Right cardiac atrium (tissue), 5 donors: Measurements from ENCODE around the gene SOBP. TPM values are rescaled to one million over a fixed set of nuclear protein-coding genes. Genes with fewer than 3 reads are reported as not detected.

ENCODE experiments used
- ATAC-seq, 2 donors: fragments of 200-7000 bp; cut with Tn5 transposase; one replicate each; pipeline versions ENCODE4 v1.8.0 to v1.9.1; 2020; ENCODE audit warnings: moderate library complexity in 2 of 2, mild to moderate bottlenecking in 1 of 2
- DNase-seq, 3 donors: peaks; one replicate each; pipeline ENCODE4 v3.0.0-alpha.2; 2020
- H3K27ac ChIP-seq: one replicate; pipeline ENCODE4 v1.5.1; 2013; ENCODE audit warnings: mild to moderate bottlenecking, low read length, control low read depth, moderate library complexity
- H3K27me3 ChIP-seq: one replicate; pipeline ENCODE4 v1.6.1; 2013; ENCODE audit not compliant: control insufficient read depth, insufficient read depth
- H3K4me1 ChIP-seq: one replicate; pipeline ENCODE4 v1.6.1; 2013; ENCODE audit warnings: low read length; ENCODE audit not compliant: control insufficient read depth, insufficient read depth
- H3K4me3 ChIP-seq: one replicate; pipeline ENCODE4 v1.5.1; 2013; ENCODE audit warnings: low read length, control low read depth
- H3K9me3 ChIP-seq: one replicate; pipeline ENCODE4 v1.6.1; 2013; ENCODE audit warnings: low read length; ENCODE audit not compliant: control insufficient read depth
- WGBS: extraction: QIAGEN DNeasy Blood & Tissue Kit; methylation state at CpG from one replicate; pipeline ENCODE4 v1.1.7; 2013; 5-methylcytosine and 5-hydroxymethylcytosine counted together
- intact Hi-C, 4 donors: fragments of 100-400 bp; cut with DNase I; formaldehyde crosslinking; loops; one replicate each; pipeline versions ENCODE4 v1.11.0 to v1.14.0; 2022 to 2023
- polyA plus RNA-seq: library from polyadenylated mRNA; stranded (reverse); fragments of 200-250 nt; gene quantifications from one replicate; pipeline ENCODE4 v1.2.3, GENCODE V29; 2013
- total RNA-seq, 4 donors: library from RNA; stranded (reverse); fragmentation: NEBNext Ultra II Directional; extraction: Animal tissue kit (Norgen Biotek cat#: 25700); gene quantifications; one replicate each; pipeline ENCODE4 v1.2.1, GENCODE V29; 2021
- donor health status: healthy with polysubstance abuse.
- donor health status: DM: no; HTN: yes; CAD: no.
- donor health status: DM: no; HTN: no; CAD: no.
- donor health status: DM: no; HTN: yes; CAD: no; lungs with severe emphysema.
- donor health status: DM: yes; HTN: yes; CAD: no.

Gene SOBP
- total and polyA plus RNA-seq, 5 donors: 10.4 to 20.6 (median 17.7) TPM

- Histone ChIP-seq H3K9me3 (no peaks in the 10 kb centered on the region), H3K27me3 (no peaks in the 10 kb centered on the region), H3K4me3 (no peak overlapping the region), H3K27ac (no peak overlapping the region), H3K4me1 (peaks cover 7% of the 10 kb centered on the region)
- intact Hi-C loops: no loop called here
- ATAC-seq (no peak), DNase-seq (no peak)
- 87% methylated on average over 3 of the region's 3 CpGs for WGBS
Measured at GRCh38 chr6:107524626-107525025, 34.7 kb downstream of the SOBP start.

- intact Hi-C loops: no loop called here
- Histone ChIP-seq H3K27me3 (no peaks in the 10 kb centered on the region), H3K9me3 (no peaks in the 10 kb centered on the region), H3K4me3 (no peak overlapping the region), H3K4me1 (peaks cover 2% of the 10 kb centered on the region), H3K27ac (no peak overlapping the region)
- no peak for DNase-seq
- WGBS: 63% methylated on average over 2 of the region's 2 CpGs
- no peak for ATAC-seq
Measured at GRCh38 chr6:107531868-107532267, 42.0 kb downstream of the SOBP start.

- Histone ChIP-seq H3K27ac (peak overlapping the region; percentile 43), H3K4me1 (peaks cover 2% of the 10 kb centered on the region), H3K9me3 (no peaks in the 10 kb centered on the region), H3K27me3 (no peaks in the 10 kb centered on the region), H3K4me3 (no peak overlapping the region)
- WGBS: 56% methylated on average over 6 of the region's 6 CpGs
- intact Hi-C loops: no loop called here
- DNase-seq (peak; percentile 44 to 78 (median 71)), ATAC-seq (peak; percentile 79 to 86)
Measured at GRCh38 chr6:107532706-107533105, 42.8 kb downstream of the SOBP start.

- WGBS: 97% methylated on average over 11 of the region's 11 CpGs
- peaks cover 5% of the 10 kb centered on the region for H3K4me1 ChIP-seq
Measured at GRCh38 chr6:107533415-107534059, 43.6 kb downstream of the SOBP start.

GRCh38 chr6:107534571-107535141, 44.7 kb downstream of the SOBP start:
- 48% methylated on average over 5 of the region's 5 CpGs for WGBS
- ATAC-seq: no peak
- no peak overlapping the region for H3K4me3 ChIP-seq
- no peaks in the 10 kb centered on the region for H3K27me3 ChIP-seq
- H3K4me1 ChIP-seq: peaks cover 5% of the 10 kb centered on the region
- DNase-seq: no peak
- no peak overlapping the region for H3K27ac ChIP-seq
- no peaks in the 10 kb centered on the region for H3K9me3 ChIP-seq
- intact Hi-C loops: no loop called here

More at GRCh38 chr6:107533415-107534059, 43.6 kb downstream of the SOBP start:
- no peak overlapping the region for H3K27ac ChIP-seq
- intact Hi-C loops: no loop called here
- H3K4me3 ChIP-seq: no peak overlapping the region
- no peaks in the 10 kb centered on the region for H3K27me3 ChIP-seq
- DNase-seq: no peak
- ATAC-seq: peak in 1 of 2 donors; percentile 31
- no peaks in the 10 kb centered on the region for H3K9me3 ChIP-seq

GRCh38 chr6:107535626-107536025, 45.7 kb downstream of the SOBP start:
- Histone ChIP-seq H3K27ac (no peak overlapping the region), H3K4me1 (peaks cover 5% of the 10 kb centered on the region), H3K4me3 (no peak overlapping the region), H3K27me3 (no peaks in the 10 kb centered on the region), H3K9me3 (no peaks in the 10 kb centered on the region)
- ATAC-seq (no peak), DNase-seq (no peak)
- WGBS: 96% methylated on average over 1 of the region's 1 CpG
- intact Hi-C loops: no loop called here

GRCh38 chr6:107536180-107536961, 46.5 kb downstream of the SOBP start:
- ATAC-seq: no peak
- WGBS: 78% methylated on average over 6 of the region's 6 CpGs
- Histone ChIP-seq H3K27ac (no peak overlapping the region), H3K27me3 (no peaks in the 10 kb centered on the region), H3K9me3 (no peaks in the 10 kb centered on the region), H3K4me1 (peaks cover 5% of the 10 kb centered on the region), H3K4me3 (no peak overlapping the region)
- intact Hi-C loops: no loop called here
- DNase-seq: no peak

- ATAC-seq: no peak
- intact Hi-C loops: no loop called here
- H3K27ac ChIP-seq: no peak overlapping the region
- no peak overlapping the region for H3K4me3 ChIP-seq
- WGBS: 98% methylated on average over 3 of the region's 3 CpGs
- H3K27me3 ChIP-seq: no peaks in the 10 kb centered on the region
- no peaks in the 10 kb centered on the region for H3K9me3 ChIP-seq
- no peak for DNase-seq
- H3K4me1 ChIP-seq: peaks cover 3% of the 10 kb centered on the region
Measured at GRCh38 chr6:107537559-107537958, 47.6 kb downstream of the SOBP start.

GRCh38 chr6:107538856-107539387, 49.0 kb downstream of the SOBP start:
- no peak overlapping the region for H3K27ac ChIP-seq
- no peaks in the 10 kb centered on the region for H3K9me3 ChIP-seq
- ATAC-seq (no peak), DNase-seq (no peak)
- no peak overlapping the region for H3K4me3 ChIP-seq
- H3K27me3 ChIP-seq: no peaks in the 10 kb centered on the region
- intact Hi-C loops: no loop called here
- 88% methylated on average over 4 of the region's 4 CpGs for WGBS
- peaks cover 11% of the 10 kb centered on the region for H3K4me1 ChIP-seq

GRCh38 chr6:107539409-107539808, 49.5 kb downstream of the SOBP start:
- H3K9me3 ChIP-seq: no peaks in the 10 kb centered on the region
- no peaks in the 10 kb centered on the region for H3K27me3 ChIP-seq
- intact Hi-C loops: no loop called here
- ATAC-seq (no peak), DNase-seq (no peak)
- 88% methylated on average over 6 of the region's 6 CpGs for WGBS
- no peak overlapping the region for H3K4me3 ChIP-seq
- peaks cover 11% of the 10 kb centered on the region for H3K4me1 ChIP-seq
- H3K27ac ChIP-seq: no peak overlapping the region

- no peaks in the 10 kb centered on the region for H3K27me3 ChIP-seq
- intact Hi-C loops: no loop called here
- 63% methylated on average over 2 of the region's 2 CpGs for WGBS
- H3K4me3 ChIP-seq: no peak overlapping the region
- no peak overlapping the region for H3K27ac ChIP-seq
- peaks cover 11% of the 10 kb centered on the region for H3K4me1 ChIP-seq
- ATAC-seq (no peak), DNase-seq (no peak)
- H3K9me3 ChIP-seq: no peaks in the 10 kb centered on the region
Measured at GRCh38 chr6:107539849-107540464, 50.0 kb downstream of the SOBP start.
